ENCODE data around the gene CD99L2.

The CD99L2 gene

DNA sequence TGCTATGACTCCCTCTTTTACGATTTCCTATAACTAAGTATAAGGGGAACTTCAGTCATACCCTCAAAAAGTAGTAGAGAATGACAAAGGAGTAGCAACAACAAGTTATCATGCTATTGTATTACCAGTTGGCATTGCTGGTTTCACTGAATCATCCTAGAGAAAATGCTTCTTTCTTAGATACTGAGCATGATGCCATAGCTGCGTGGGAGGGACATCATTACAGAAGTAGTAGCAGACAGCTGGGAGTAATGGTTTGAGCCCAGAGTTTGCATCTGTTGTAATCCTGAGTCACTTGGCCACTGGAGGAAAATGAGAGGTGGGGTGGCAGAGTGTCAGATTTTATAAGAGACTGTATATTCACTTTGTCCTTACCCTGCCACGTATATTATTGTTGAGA lies 166.7 kb downstream of the CD99L2 start:
- H3K4me3 ChIP-seq (ENCODE audit: low read length in 2 of 2): no peak overlapping the region
- H3K4me2 ChIP-seq (ENCODE audit: insufficient read depth, low read length, poor library complexity, severe bottlenecking): no peak overlapping the region
- peaks cover 0 to 3% (median 0%) of the 10 kb centered on the region in 3 experiments for H3K27me3 ChIP-seq (ENCODE audit: control insufficient read depth in 3 of 3, insufficient read depth in 3 of 3, low read depth in 1 of 3, low read length in 3 of 3)
- no peak overlapping the region for H2BK5ac ChIP-seq (ENCODE audit: low read length)
- no peaks in the 10 kb centered on the region for H3K79me1 ChIP-seq (ENCODE audit: low read depth, low read length)
- no peak overlapping the region for H3K9ac ChIP-seq (ENCODE audit: low read depth, low read length, poor library complexity)
- H3K27ac ChIP-seq (replicated peaks; ENCODE audit: low read length): no peak overlapping the region
- H2AK5ac ChIP-seq (ENCODE audit: low read depth, low read length): no peak overlapping the region
- no peak overlapping the region for H3K4ac ChIP-seq (ENCODE audit: low read length)
- H3K18ac ChIP-seq (ENCODE audit: low read length): no peak overlapping the region
- no peak overlapping the region for H3K23ac ChIP-seq (ENCODE audit: low read depth, low read length, poor library complexity)
- no peak overlapping the region for H2AFZ ChIP-seq (ENCODE audit: low read length)
- H4K91ac ChIP-seq (ENCODE audit: low read depth, low read length, poor library complexity): no peak overlapping the region
- no peaks in the 10 kb centered on the region for H3K9me3 ChIP-seq (replicated peaks in 1 of 2; ENCODE audit: control insufficient read depth in 2 of 2, insufficient read depth in 1 of 2, low read depth in 1 of 2, low read length in 2 of 2)
- H2BK12ac ChIP-seq (ENCODE audit: low read length): no peak overlapping the region
- no peak overlapping the region for H2BK15ac ChIP-seq (ENCODE audit: low read length)
- no peak overlapping the region for H2BK120ac ChIP-seq (ENCODE audit: low read depth, low read length)
- WGBS, 2 donors (ENCODE audit: extremely low coverage in 2 of 2, insufficient read length in 2 of 2, insufficient replicate concordance in 1 of 2): no CpG with 5 or more reads among the region's 3 CpGs
- no peak overlapping the region for H3K14ac ChIP-seq (ENCODE audit: low read length)
- no peak for DNase-seq (ENCODE audit: low spot score)
- peaks cover 2 to 45% of the 10 kb centered on the region in 2 donors for H3K36me3 ChIP-seq (replicated peaks in 1 of 2; ENCODE audit: control insufficient read depth in 2 of 2, insufficient read depth in 2 of 2, low read length in 2 of 2)
- no peak overlapping the region for H4K8ac ChIP-seq (ENCODE audit: low read depth, low read length)
- H3K4me1 ChIP-seq (ENCODE audit: control insufficient read depth in 2 of 2, insufficient read depth in 1 of 2, low read depth in 1 of 2, low read length in 2 of 2): no peaks in the 10 kb centered on the region

DNA sequence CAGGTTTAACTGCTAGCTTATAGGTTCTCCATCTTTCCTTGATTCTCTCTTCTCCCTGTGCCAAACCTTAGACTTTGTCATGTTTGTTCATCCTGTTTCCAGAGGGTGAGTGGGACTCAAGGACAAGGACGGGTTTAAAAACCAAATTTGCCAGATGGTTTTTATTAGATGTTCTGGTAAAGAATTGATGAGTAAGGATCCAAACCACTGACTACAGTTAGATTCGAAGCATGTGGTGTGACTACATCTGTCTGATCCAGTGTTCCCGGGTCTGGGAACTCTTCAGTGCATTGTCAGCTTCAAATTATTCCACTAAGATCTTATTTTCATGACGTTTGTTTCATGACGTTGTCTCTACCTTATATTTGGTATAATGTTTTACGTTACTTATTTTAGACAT lies 167.7 kb downstream of the CD99L2 start:
- no peak overlapping the region for H3K27ac ChIP-seq (replicated peaks; ENCODE audit: low read length)

DNA sequence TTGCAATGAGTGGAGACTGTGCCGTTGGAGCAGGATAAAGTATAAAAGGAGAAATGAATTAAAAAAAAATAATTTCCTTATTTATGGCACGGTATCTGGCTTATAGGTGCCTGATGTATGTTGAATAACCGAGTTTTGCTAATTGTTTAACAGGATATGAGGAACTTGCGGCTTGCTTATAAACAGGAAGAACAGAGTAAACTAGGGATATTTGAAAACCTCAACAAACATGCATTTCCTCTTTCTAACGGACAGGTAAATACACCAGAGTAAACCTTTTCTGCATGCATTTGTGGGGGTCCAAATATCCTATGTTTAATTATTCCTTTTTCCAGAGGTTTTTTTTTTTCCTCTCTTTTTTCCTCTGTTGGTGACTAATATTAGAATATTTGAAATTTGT lies 168.5 kb downstream of the CD99L2 start:
- DNase-seq (ENCODE audit: low spot score): no peak
- Histone ChIP-seq H2BK120ac (ENCODE audit: low read depth, low read length) (no peak overlapping the region), H4K91ac (ENCODE audit: low read depth, low read length, poor library complexity) (no peak overlapping the region), H4K8ac (ENCODE audit: low read depth, low read length) (no peak overlapping the region), H3K4me3 (ENCODE audit: low read length in 2 of 2) (no peak overlapping the region), H3K36me3 (replicated peaks in 1 of 2; ENCODE audit: control insufficient read depth in 2 of 2, insufficient read depth in 2 of 2, low read length in 2 of 2) (peaks cover 2 to 29% of the 10 kb centered on the region in 2 donors), H3K9ac (ENCODE audit: low read depth, low read length, poor library complexity) (no peak overlapping the region), H3K23ac (ENCODE audit: low read depth, low read length, poor library complexity) (no peak overlapping the region), H3K27ac (replicated peaks; ENCODE audit: low read length) (no peak overlapping the region), H3K79me1 (ENCODE audit: low read depth, low read length) (peaks cover 2% of the 10 kb centered on the region), H2AFZ (ENCODE audit: low read length) (no peak overlapping the region), H3K14ac (ENCODE audit: low read length) (no peak overlapping the region), H2BK5ac (ENCODE audit: low read length) (no peak overlapping the region), H3K4me1 (ENCODE audit: control insufficient read depth in 2 of 2, insufficient read depth in 1 of 2, low read depth in 1 of 2, low read length in 2 of 2) (no peaks in the 10 kb centered on the region), H3K4ac (ENCODE audit: low read length) (no peak overlapping the region), H3K27me3 (ENCODE audit: control insufficient read depth in 3 of 3, insufficient read depth in 3 of 3, low read depth in 1 of 3, low read length in 3 of 3) (peaks cover 0 to 3% (median 0%) of the 10 kb centered on the region in 3 experiments), H3K4me2 (ENCODE audit: insufficient read depth, low read length, poor library complexity, severe bottlenecking) (no peak overlapping the region), H2BK15ac (ENCODE audit: low read length) (no peak overlapping the region), H2BK12ac (ENCODE audit: low read length) (no peak overlapping the region), H2AK5ac (ENCODE audit: low read depth, low read length) (no peak overlapping the region), H3K9me3 (replicated peaks in 1 of 2; ENCODE audit: control insufficient read depth in 2 of 2, insufficient read depth in 1 of 2, low read depth in 1 of 2, low read length in 2 of 2) (no peaks in the 10 kb centered on the region), H3K18ac (ENCODE audit: low read length) (no peak overlapping the region)
- no CpG with 5 or more reads among the region's 5 CpGs for WGBS, 2 donors (ENCODE audit: extremely low coverage in 2 of 2, insufficient read length in 2 of 2, insufficient replicate concordance in 1 of 2)

More for the DNA sequence above, 167.7 kb downstream of the CD99L2 start:
- Histone ChIP-seq H3K27me3 (ENCODE audit: control insufficient read depth in 3 of 3, insufficient read depth in 3 of 3, low read depth in 1 of 3, low read length in 3 of 3) (peaks cover 0 to 3% (median 0%) of the 10 kb centered on the region in 3 experiments), H2BK12ac (ENCODE audit: low read length) (no peak overlapping the region), H3K18ac (ENCODE audit: low read length) (no peak overlapping the region), H3K9me3 (replicated peaks in 1 of 2; ENCODE audit: control insufficient read depth in 2 of 2, insufficient read depth in 1 of 2, low read depth in 1 of 2, low read length in 2 of 2) (no peaks in the 10 kb centered on the region), H3K9ac (ENCODE audit: low read depth, low read length, poor library complexity) (no peak overlapping the region), H3K36me3 (replicated peaks in 1 of 2; ENCODE audit: control insufficient read depth in 2 of 2, insufficient read depth in 2 of 2, low read length in 2 of 2) (peaks cover 2 to 36% of the 10 kb centered on the region in 2 donors), H3K4me3 (ENCODE audit: low read length in 2 of 2) (no peak overlapping the region), H3K4me1 (ENCODE audit: control insufficient read depth in 2 of 2, insufficient read depth in 1 of 2, low read depth in 1 of 2, low read length in 2 of 2) (no peaks in the 10 kb centered on the region), H2AK5ac (ENCODE audit: low read depth, low read length) (no peak overlapping the region), H3K23ac (ENCODE audit: low read depth, low read length, poor library complexity) (no peak overlapping the region), H2BK5ac (ENCODE audit: low read length) (no peak overlapping the region), H3K79me1 (ENCODE audit: low read depth, low read length) (peaks cover under 1% of the 10 kb centered on the region), H2AFZ (ENCODE audit: low read length) (no peak overlapping the region), H4K91ac (ENCODE audit: low read depth, low read length, poor library complexity) (no peak overlapping the region), H2BK120ac (ENCODE audit: low read depth, low read length) (no peak overlapping the region), H3K14ac (ENCODE audit: low read length) (no peak overlapping the region), H3K4me2 (ENCODE audit: insufficient read depth, low read length, poor library complexity, severe bottlenecking) (no peak overlapping the region), H2BK15ac (ENCODE audit: low read length) (no peak overlapping the region), H3K4ac (ENCODE audit: low read length) (no peak overlapping the region), H4K8ac (ENCODE audit: low read depth, low read length) (no peak overlapping the region)
- WGBS, 2 donors (ENCODE audit: extremely low coverage in 2 of 2, insufficient read length in 2 of 2, insufficient replicate concordance in 1 of 2): no CpG with 5 or more reads among the region's 6 CpGs
- DNase-seq (ENCODE audit: low spot score): no peak

DNA sequence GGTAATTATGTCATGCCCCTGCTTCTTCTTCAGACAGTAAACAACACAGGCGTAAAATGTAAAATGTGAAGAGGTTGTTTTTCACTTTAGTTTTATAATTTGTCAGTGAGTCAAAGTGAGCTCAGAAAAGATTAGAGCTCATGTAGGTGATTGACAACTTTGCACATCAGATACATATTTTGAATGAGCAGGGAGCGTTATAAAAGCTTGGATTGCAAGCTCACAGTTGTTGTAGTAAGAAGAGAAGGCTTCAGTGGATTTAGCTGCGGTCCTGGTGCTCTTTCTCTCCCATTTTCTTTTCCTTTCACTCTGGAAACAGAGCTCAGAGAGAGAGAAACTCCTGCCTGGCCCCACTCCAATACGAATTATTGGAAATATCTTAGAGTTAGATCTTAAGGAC lies 178.8 kb downstream of the CD99L2 start:
- Histone ChIP-seq H3K23ac (ENCODE audit: low read depth, low read length, poor library complexity) (no peak overlapping the region), H3K18ac (ENCODE audit: low read length) (no peak overlapping the region), H3K14ac (ENCODE audit: low read length) (no peak overlapping the region), H3K4me1 (ENCODE audit: control insufficient read depth in 2 of 2, insufficient read depth in 1 of 2, low read depth in 1 of 2, low read length in 2 of 2) (no peaks in the 10 kb centered on the region), H3K27me3 (ENCODE audit: control insufficient read depth in 3 of 3, insufficient read depth in 3 of 3, low read depth in 1 of 3, low read length in 3 of 3) (no peaks in the 10 kb centered on the region), H3K9me3 (replicated peaks in 1 of 2; ENCODE audit: control insufficient read depth in 2 of 2, insufficient read depth in 1 of 2, low read depth in 1 of 2, low read length in 2 of 2) (peaks cover 0 to 3% of the 10 kb centered on the region in 2 donors), H3K27ac (replicated peaks; ENCODE audit: low read length) (no peak overlapping the region), H3K4ac (ENCODE audit: low read length) (no peak overlapping the region), H3K4me3 (ENCODE audit: low read length in 2 of 2) (no peak overlapping the region), H2BK12ac (ENCODE audit: low read length) (no peak overlapping the region), H3K4me2 (ENCODE audit: insufficient read depth, low read length, poor library complexity, severe bottlenecking) (no peak overlapping the region), H3K79me1 (ENCODE audit: low read depth, low read length) (no peaks in the 10 kb centered on the region), H4K91ac (ENCODE audit: low read depth, low read length, poor library complexity) (no peak overlapping the region), H2AK5ac (ENCODE audit: low read depth, low read length) (no peak overlapping the region), H3K36me3 (replicated peaks in 1 of 2; ENCODE audit: control insufficient read depth in 2 of 2, insufficient read depth in 2 of 2, low read length in 2 of 2) (no peaks in the 10 kb centered on the region), H3K9ac (ENCODE audit: low read depth, low read length, poor library complexity) (no peak overlapping the region), H2AFZ (ENCODE audit: low read length) (no peak overlapping the region), H2BK5ac (ENCODE audit: low read length) (no peak overlapping the region), H4K8ac (ENCODE audit: low read depth, low read length) (no peak overlapping the region), H2BK15ac (ENCODE audit: low read length) (no peak overlapping the region), H2BK120ac (ENCODE audit: low read depth, low read length) (no peak overlapping the region)
- no CpG with 5 or more reads among the region's 4 CpGs for WGBS, 2 donors (ENCODE audit: extremely low coverage in 2 of 2, insufficient read length in 2 of 2, insufficient replicate concordance in 1 of 2)
- DNase-seq (ENCODE audit: low spot score): no peak

Measured in neuronal stem cell (in vitro differentiated cells).